H1 (cell line): ENCODE data around the gene NMU. TPM values are rescaled to one million over a fixed set of nuclear protein-coding genes. Genes with fewer than 3 reads are reported as not detected.

Experiments used
- CTCF ChIA-PET: fragments of 300-600 bp; sonication (Branson Sonifier 250); formaldehyde crosslinking; loops from one replicate; lab custom pipeline; 2021; ENCODE audit not compliant: partially characterized antibody; lab: Charles Lee
- POLR2A ChIA-PET: fragments of 300-600 bp; sonication (Branson Sonifier 250); formaldehyde crosslinking; loops from one replicate; lab custom pipeline; 2021; ENCODE audit warnings: inconsistent platforms; ENCODE audit not compliant: partially characterized antibody; lab: Charles Lee
- DNase-seq, 2 experiments: peaks; one replicate each; pipeline versions ENCODE4 v3.0.0 to v3.0.0-alpha.2; 2010 to 2022; ENCODE audit warnings: low spot score in 2 of 2, low read depth in 1 of 2, mixed read lengths in 1 of 2
- FAIRE-seq: peaks from 2 replicates; lab custom pipeline; 2011; peaks lifted over from hg19 to GRCh38; lab: Jason Lieb, UNC
- H2AFZ ChIP-seq: 2 replicates; pipeline ENCODE4 v1.8.1; 2012; ENCODE audit warnings: low read length, inconsistent platforms
- H2AK5ac ChIP-seq: 2 replicates; pipeline ENCODE4 v1.6.1; 2013; ENCODE audit warnings: low read depth, low read length
- H2BK120ac ChIP-seq: replicated peaks from 2 replicates; pipeline ENCODE3; 2013; ENCODE audit warnings: low read depth, low read length, inconsistent platforms
- H2BK12ac ChIP-seq: 2 replicates; pipeline ENCODE4 v1.6.1; 2013; ENCODE audit warnings: low read depth, low read length
- H2BK15ac ChIP-seq: 2 replicates; pipeline ENCODE4 v1.6.1; 2013; ENCODE audit warnings: low read length
- H2BK20ac ChIP-seq: 2 replicates; pipeline ENCODE4 v1.6.1; 2013; ENCODE audit warnings: low read length
- H2BK5ac ChIP-seq: 2 replicates; pipeline ENCODE4 v1.6.1; 2013; ENCODE audit warnings: low read depth, low read length
- H3K14ac ChIP-seq: 2 replicates; pipeline ENCODE4 v1.6.1; 2013; ENCODE audit warnings: inconsistent platforms; ENCODE audit not compliant: insufficient read length
- H3K18ac ChIP-seq: 2 replicates; pipeline ENCODE4 v1.6.1; 2013; ENCODE audit warnings: low read length; ENCODE audit errors: extremely low read depth
- H3K23ac ChIP-seq: 2 replicates; pipeline ENCODE4 v1.6.1; 2013; ENCODE audit warnings: inconsistent platforms; ENCODE audit not compliant: insufficient read length
- H3K23me2 ChIP-seq: 2 replicates; pipeline ENCODE4 v1.6.1; 2013; ENCODE audit warnings: low read depth, low read length
- H3K27ac ChIP-seq: 2 replicates; pipeline ENCODE4 v1.6.1; 2011; ENCODE audit warnings: low read depth, low read length, inconsistent platforms
- H3K27me3 ChIP-seq, 4 experiments: replicated peaks in 1 of 4; 1 replicate in 1 of 4; 2 replicates in 3 of 4; pipeline versions ENCODE4 v1.6.1 to v1.8.1; 2011 to 2013; ENCODE audit warnings: low read length in 3 of 4, mild to moderate bottlenecking in 3 of 4, inconsistent platforms in 2 of 4, mixed read lengths in 2 of 4, moderate library complexity in 1 of 4; ENCODE audit not compliant: control insufficient read depth in 3 of 4, insufficient read depth in 3 of 4; ENCODE audit errors: extremely low read depth in 1 of 4
- H3K36me3 ChIP-seq, 4 experiments: 2 replicates each; pipeline versions ENCODE4 v1.6.1 to v1.8.1; 2011 to 2013; ENCODE audit warnings: mild to moderate bottlenecking in 4 of 4, low read length in 3 of 4, moderate library complexity in 2 of 4, control low read depth in 1 of 4, inconsistent platforms in 1 of 4; ENCODE audit not compliant: insufficient read depth in 4 of 4, control insufficient read depth in 2 of 4
- H3K4ac ChIP-seq: replicated peaks from 2 replicates; pipeline ENCODE3; 2013; ENCODE audit warnings: low read length, low read depth, mixed read lengths, inconsistent platforms; ENCODE audit not compliant: insufficient read length
- H3K4me1 ChIP-seq, 4 experiments: replicated peaks in 1 of 4; 1 replicate in 1 of 4; 2 replicates in 3 of 4; pipeline versions ENCODE4 v1.6.1 to v1.8.1; 2011 to 2013; ENCODE audit warnings: low read length in 3 of 4, inconsistent platforms in 2 of 4, mixed read lengths in 1 of 4; ENCODE audit not compliant: insufficient read depth in 4 of 4, control insufficient read depth in 3 of 4
- H3K4me2 ChIP-seq, 2 experiments: 2 replicates each; pipeline versions ENCODE4 v1.6.1 to v1.8.1; 2011 to 2013; ENCODE audit warnings: low read depth in 2 of 2, low read length in 2 of 2, control low read depth in 1 of 2, inconsistent platforms in 1 of 2, mild to moderate bottlenecking in 1 of 2; ENCODE audit not compliant: insufficient read depth in 1 of 2
- H3K4me3 ChIP-seq, 4 experiments: fragments of 200-600, 300-600 bp in 1 of 4; sonication (generic), shearing (Covaris generic), sonication (Bioruptor Twin) in 1 of 4; 2 replicates each; pipeline versions ENCODE4 v1.5.1 to v1.8.1; 2011 to 2016; ENCODE audit warnings: low read length in 4 of 4, low read depth in 3 of 4, control low read depth in 2 of 4, inconsistent platforms in 2 of 4, mild to moderate bottlenecking in 2 of 4, mixed read lengths in 1 of 4, moderate library complexity in 1 of 4; ENCODE audit not compliant: insufficient read depth in 2 of 4; ENCODE audit errors: extremely low read depth in 1 of 4
- H3K56ac ChIP-seq: replicated peaks from 2 replicates; pipeline ENCODE3; 2013; ENCODE audit warnings: low read depth, mild to moderate bottlenecking, mixed read lengths, low read length, inconsistent platforms; ENCODE audit not compliant: insufficient read length
- H3K79me1 ChIP-seq: 2 replicates; pipeline ENCODE4 v1.6.1; 2013; ENCODE audit warnings: low read depth, low read length, control low read depth
- H3K79me2 ChIP-seq, 2 experiments: 2 replicates each; pipeline versions ENCODE4 v1.6.1 to v1.8.1; 2012 to 2013; ENCODE audit warnings: low read length in 2 of 2, mild to moderate bottlenecking in 2 of 2, inconsistent platforms in 1 of 2; ENCODE audit not compliant: insufficient read depth in 2 of 2, control insufficient read depth in 1 of 2
- H3K9ac ChIP-seq, 4 experiments: replicated peaks in 1 of 4; 1 replicate in 1 of 4; 2 replicates in 3 of 4; pipeline versions ENCODE4 v1.6.1 to v1.8.1; 2011 to 2013; ENCODE audit warnings: low read depth in 3 of 4, low read length in 3 of 4, control low read depth in 2 of 4, mild to moderate bottlenecking in 2 of 4, moderate library complexity in 2 of 4, inconsistent platforms in 1 of 4; ENCODE audit errors: extremely low read depth in 1 of 4
- H3K9me3 ChIP-seq, 2 experiments: 2 replicates each; pipeline versions ENCODE4 v1.6.1 to v1.8.1; 2012 to 2013; ENCODE audit warnings: mild to moderate bottlenecking in 2 of 2, moderate library complexity in 2 of 2, control low read depth in 1 of 2, inconsistent platforms in 1 of 2, low read depth in 1 of 2, low read length in 1 of 2, mixed read lengths in 1 of 2; ENCODE audit not compliant: insufficient read depth in 2 of 2
- H4K20me1 ChIP-seq, 2 experiments: replicated peaks in 1 of 2; 2 replicates each; pipeline versions ENCODE3 to v1.8.1; 2011 to 2013; ENCODE audit warnings: inconsistent platforms in 2 of 2, low read length in 2 of 2, mild to moderate bottlenecking in 1 of 2; ENCODE audit not compliant: insufficient read depth in 2 of 2, control insufficient read depth in 1 of 2
- H4K5ac ChIP-seq: 2 replicates; pipeline ENCODE4 v1.6.1; 2013; ENCODE audit warnings: low read length, low read depth, mixed read lengths, inconsistent platforms; ENCODE audit not compliant: insufficient read length
- H4K8ac ChIP-seq: 2 replicates; pipeline ENCODE4 v1.8.0; 2013; ENCODE audit warnings: mild to moderate bottlenecking, moderate library complexity, low read length, inconsistent platforms; ENCODE audit not compliant: insufficient read depth; ENCODE audit errors: extremely low read depth
- H4K91ac ChIP-seq: replicated peaks from 2 replicates; pipeline ENCODE3; 2013; ENCODE audit warnings: low read length, mixed read lengths, inconsistent platforms; ENCODE audit not compliant: insufficient read length
- CBX5 ChIP-seq: fragments of 300-800, 300-1000 bp; sonication (generic); IDR thresholded peaks from 2 replicates; pipeline ENCODE4 v1.7.1; 2016; ENCODE audit warnings: antibody characterized with exemption, low read length, low read depth
- CREB1 ChIP-seq: IDR thresholded peaks from 2 replicates; pipeline ENCODE4 v1.6.1; 2012; ENCODE audit warnings: inconsistent platforms
- EGR1 ChIP-seq: IDR thresholded peaks from 2 replicates; pipeline ENCODE4 v1.6.1; 2011; ENCODE audit warnings: low read depth, low read length, borderline replicate concordance
- MAFK ChIP-seq: IDR thresholded peaks from 2 replicates; pipeline ENCODE4 v1.6.1; 2012; ENCODE audit warnings: low read depth, mild to moderate bottlenecking, improper control_type of control experiment, low read length
- NRF1 ChIP-seq: IDR thresholded peaks from 2 replicates; pipeline ENCODE4 v1.6.1; 2011; ENCODE audit warnings: mild to moderate bottlenecking, low read depth, low read length, improper control_type of control experiment
- SP1 ChIP-seq: IDR thresholded peaks from 2 replicates; pipeline ENCODE4 v1.6.1; 2011; ENCODE audit warnings: low read depth, low read length
- SP4 ChIP-seq: IDR thresholded peaks from 2 replicates; pipeline ENCODE4 v1.6.1; 2012; ENCODE audit warnings: low read length, inconsistent platforms
- TBP ChIP-seq: IDR thresholded peaks from 2 replicates; pipeline ENCODE4 v1.6.1; 2011; ENCODE audit warnings: low read depth, low read length, improper control_type of control experiment
- WGBS, 2 experiments: shearing (Covaris generic) in 1 of 2; methylation state at CpG; one replicate each; pipeline versions ENCODE4 v1.1.6 to v1.1.7; 2013 to 2015; ENCODE audit warnings: low lambda C conversion rate in 2 of 2, mixed read lengths in 2 of 2, inconsistent platforms in 1 of 2, low coverage in 1 of 2, missing lambda C conversion rate in 1 of 2; ENCODE audit not compliant: insufficient replicate concordance in 2 of 2, insufficient coverage in 1 of 2, insufficient read length in 1 of 2; ENCODE audit errors: extremely low coverage in 1 of 2, missing lambda C conversion rate in 1 of 2; 5-methylcytosine and 5-hydroxymethylcytosine counted together
- polyA plus RNA-seq, 7 experiments: library from polyadenylated mRNA; depleted of rRNA in 3 of 7; stranded (reverse) in 5 of 7; unstranded in 2 of 7; fragments of >200 nt in 5 of 7; fragments of 200-250 nt in 2 of 7; gene quantifications; 1 replicate in 5 of 7; 2 replicates in 1 of 7; 4 replicates in 1 of 7; pipeline versions ENCODE4 v1.2.1 to v1.2.3, GENCODE V29; 2011 to 2013; ENCODE audit warnings: missing spikeins in 2 of 7, mixed read lengths in 2 of 7
- total RNA-seq: library from RNA; stranded (reverse); fragmentation: NEBNext Ultra II Directional; extraction: Animal tissue kit (Norgen Biotek cat#: 25700); gene quantifications from 2 replicates; pipeline ENCODE4 v1.2.1, GENCODE V29; 2021
- TF ChIP-seq, protein P1 (sequence below): IDR thresholded peaks from 2 replicates; pipeline ENCODE4 v1.6.1; 2012; ENCODE audit warnings: low read length, inconsistent platforms
- TF ChIP-seq, protein P2 (sequence below): IDR thresholded peaks from 2 replicates; pipeline ENCODE4 v1.6.1; 2012; ENCODE audit warnings: inconsistent platforms
- TF ChIP-seq, protein P3 (sequence below), 3 experiments: IDR thresholded peaks; 1 replicate in 2 of 3; 2 replicates in 1 of 3; pipeline versions ENCODE4 v1.5.1 to v1.6.1; 2011; ENCODE audit warnings: low read length in 3 of 3, mild to moderate bottlenecking in 3 of 3, inconsistent platforms in 2 of 3, low read depth in 1 of 3, moderate library complexity in 1 of 3; ENCODE audit not compliant: insufficient read depth in 1 of 3; ENCODE audit errors: control extremely low read depth in 1 of 3

Gene NMU
- total and polyA plus RNA-seq, 2 of the 8 experiments (the other 6 are each of a cell fraction or from before 2014, with no cell fraction given): 30.5 to 50.4 TPM

DNA sequence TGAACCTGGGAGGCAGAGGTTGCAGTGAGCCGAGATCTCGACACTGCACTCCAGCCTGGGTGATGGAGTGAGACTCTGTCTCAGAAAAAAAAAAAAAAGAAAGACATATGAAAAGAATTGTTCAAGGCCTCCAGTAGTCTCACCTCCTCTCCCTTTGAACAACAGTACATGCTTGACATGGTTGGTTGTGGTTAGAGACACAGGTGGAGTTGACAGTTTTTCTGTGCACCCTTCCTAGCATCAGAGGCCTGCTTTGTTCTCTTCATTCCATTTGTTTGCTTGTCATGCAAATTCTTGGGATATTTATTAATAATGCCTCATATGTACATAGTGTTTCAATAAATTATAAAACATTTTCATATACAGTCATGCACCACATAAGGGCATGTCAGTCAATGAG lies 25.7 kb downstream of the NMU start:
- H3K18ac ChIP-seq: no peak overlapping the region
- H2BK12ac ChIP-seq: no peak overlapping the region
- ChIA-PET POLR2A (no interaction called here), CTCF (interaction anchor here (1.4 kb wide), 1 partner anchor 19 kb away, joined by 3 read pairs; the partner anchor contains the start of gene PDCL2)
- H3K56ac ChIP-seq: no peak overlapping the region
- H3K9ac ChIP-seq: no peak overlapping the region
- H3K14ac ChIP-seq: no peak overlapping the region
- H4K5ac ChIP-seq: no peak overlapping the region
- no peaks in the 10 kb centered on the region for H3K79me1 ChIP-seq
- H3K4ac ChIP-seq: no peak overlapping the region
- H3K4me3 ChIP-seq: no peak overlapping the region
- no peak for FAIRE-seq
- no peak overlapping the region for H4K8ac ChIP-seq
- H2BK5ac ChIP-seq: no peak overlapping the region
- no peaks in the 10 kb centered on the region for H4K20me1 ChIP-seq
- no peaks in the 10 kb centered on the region for H3K79me2 ChIP-seq
- no peaks in the 10 kb centered on the region for H3K23me2 ChIP-seq
- H4K91ac ChIP-seq: no peak overlapping the region
- no peak overlapping the region for H2BK20ac ChIP-seq
- no peak overlapping the region for H2AK5ac ChIP-seq
- no peaks in the 10 kb centered on the region for H3K27me3 ChIP-seq
- WGBS, 2 experiments: no CpG with 5 or more reads among the region's 2 CpGs
- H2AFZ ChIP-seq: no peak overlapping the region
- no peak overlapping the region for H2BK15ac ChIP-seq
- no peaks in the 10 kb centered on the region for H3K9me3 ChIP-seq
- no peak overlapping the region for H2BK120ac ChIP-seq
- H3K36me3 ChIP-seq: no peaks in the 10 kb centered on the region
- DNase-seq: no peak
- peaks cover 0 to 3% (median 1%) of the 10 kb centered on the region in 4 experiments; a peak in 2 of 7 replicates for H3K4me1 ChIP-seq
- no peak overlapping the region for H3K4me2 ChIP-seq
- no peak overlapping the region for H3K23ac ChIP-seq
- no peak overlapping the region for H3K27ac ChIP-seq
- TF ChIP-seq, protein P1, sequence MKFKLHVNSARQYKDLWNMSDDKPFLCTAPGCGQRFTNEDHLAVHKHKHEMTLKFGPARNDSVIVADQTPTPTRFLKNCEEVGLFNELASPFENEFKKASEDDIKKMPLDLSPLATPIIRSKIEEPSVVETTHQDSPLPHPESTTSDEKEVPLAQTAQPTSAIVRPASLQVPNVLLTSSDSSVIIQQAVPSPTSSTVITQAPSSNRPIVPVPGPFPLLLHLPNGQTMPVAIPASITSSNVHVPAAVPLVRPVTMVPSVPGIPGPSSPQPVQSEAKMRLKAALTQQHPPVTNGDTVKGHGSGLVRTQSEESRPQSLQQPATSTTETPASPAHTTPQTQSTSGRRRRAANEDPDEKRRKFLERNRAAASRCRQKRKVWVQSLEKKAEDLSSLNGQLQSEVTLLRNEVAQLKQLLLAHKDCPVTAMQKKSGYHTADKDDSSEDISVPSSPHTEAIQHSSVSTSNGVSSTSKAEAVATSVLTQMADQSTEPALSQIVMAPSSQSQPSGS: no peak
- TF ChIP-seq EGR1 (no peak), SP4 (no peak), TBP (no peak), SP1 (no peak), CREB1 (no peak), MAFK (no peak), NRF1 (no peak), CBX5 (no peak)
- TF ChIP-seq, protein P2, sequence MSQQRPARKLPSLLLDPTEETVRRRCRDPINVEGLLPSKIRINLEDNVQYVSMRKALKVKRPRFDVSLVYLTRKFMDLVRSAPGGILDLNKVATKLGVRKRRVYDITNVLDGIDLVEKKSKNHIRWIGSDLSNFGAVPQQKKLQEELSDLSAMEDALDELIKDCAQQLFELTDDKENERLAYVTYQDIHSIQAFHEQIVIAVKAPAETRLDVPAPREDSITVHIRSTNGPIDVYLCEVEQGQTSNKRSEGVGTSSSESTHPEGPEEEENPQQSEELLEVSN: no peak
- TF ChIP-seq, protein P3, sequence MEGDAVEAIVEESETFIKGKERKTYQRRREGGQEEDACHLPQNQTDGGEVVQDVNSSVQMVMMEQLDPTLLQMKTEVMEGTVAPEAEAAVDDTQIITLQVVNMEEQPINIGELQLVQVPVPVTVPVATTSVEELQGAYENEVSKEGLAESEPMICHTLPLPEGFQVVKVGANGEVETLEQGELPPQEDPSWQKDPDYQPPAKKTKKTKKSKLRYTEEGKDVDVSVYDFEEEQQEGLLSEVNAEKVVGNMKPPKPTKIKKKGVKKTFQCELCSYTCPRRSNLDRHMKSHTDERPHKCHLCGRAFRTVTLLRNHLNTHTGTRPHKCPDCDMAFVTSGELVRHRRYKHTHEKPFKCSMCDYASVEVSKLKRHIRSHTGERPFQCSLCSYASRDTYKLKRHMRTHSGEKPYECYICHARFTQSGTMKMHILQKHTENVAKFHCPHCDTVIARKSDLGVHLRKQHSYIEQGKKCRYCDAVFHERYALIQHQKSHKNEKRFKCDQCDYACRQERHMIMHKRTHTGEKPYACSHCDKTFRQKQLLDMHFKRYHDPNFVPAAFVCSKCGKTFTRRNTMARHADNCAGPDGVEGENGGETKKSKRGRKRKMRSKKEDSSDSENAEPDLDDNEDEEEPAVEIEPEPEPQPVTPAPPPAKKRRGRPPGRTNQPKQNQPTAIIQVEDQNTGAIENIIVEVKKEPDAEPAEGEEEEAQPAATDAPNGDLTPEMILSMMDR (IDR thresholded peaks at IDR 0.05; ENCODE audit: control extremely low read depth in 1 of 3, insufficient read depth in 1 of 3, low read depth in 1 of 3, low read length in 3 of 3): no peak
